Measurements from ENCODE around the gene ANKS1B. TPM values are rescaled to one million over a fixed set of nuclear protein-coding genes. Genes with fewer than 3 reads are reported as not detected.
"Not testable (repeated sequence)": the region's sequence is repeated elsewhere in the genome, so short reads cannot be mapped to it uniquely, and the experiment has no call there.

The ANKS1B gene
- total RNA-seq, 4 donors from 2014 or later, result 0.88 to 10.7 (median 4.4) TPM

- H3K9me3 ChIP-seq, result no peaks in the 10 kb centered on the region
- DNase-seq, result no peak
- H3K27ac ChIP-seq, result no peak overlapping the region
- no peak overlapping the region for H3K4me3 ChIP-seq
- H3K4me1 ChIP-seq, result no peaks in the 10 kb centered on the region
- no peaks in the 10 kb centered on the region for H3K27me3 ChIP-seq
- no peaks in the 10 kb centered on the region for H3K36me3 ChIP-seq
- TF ChIP-seq, protein P1, sequence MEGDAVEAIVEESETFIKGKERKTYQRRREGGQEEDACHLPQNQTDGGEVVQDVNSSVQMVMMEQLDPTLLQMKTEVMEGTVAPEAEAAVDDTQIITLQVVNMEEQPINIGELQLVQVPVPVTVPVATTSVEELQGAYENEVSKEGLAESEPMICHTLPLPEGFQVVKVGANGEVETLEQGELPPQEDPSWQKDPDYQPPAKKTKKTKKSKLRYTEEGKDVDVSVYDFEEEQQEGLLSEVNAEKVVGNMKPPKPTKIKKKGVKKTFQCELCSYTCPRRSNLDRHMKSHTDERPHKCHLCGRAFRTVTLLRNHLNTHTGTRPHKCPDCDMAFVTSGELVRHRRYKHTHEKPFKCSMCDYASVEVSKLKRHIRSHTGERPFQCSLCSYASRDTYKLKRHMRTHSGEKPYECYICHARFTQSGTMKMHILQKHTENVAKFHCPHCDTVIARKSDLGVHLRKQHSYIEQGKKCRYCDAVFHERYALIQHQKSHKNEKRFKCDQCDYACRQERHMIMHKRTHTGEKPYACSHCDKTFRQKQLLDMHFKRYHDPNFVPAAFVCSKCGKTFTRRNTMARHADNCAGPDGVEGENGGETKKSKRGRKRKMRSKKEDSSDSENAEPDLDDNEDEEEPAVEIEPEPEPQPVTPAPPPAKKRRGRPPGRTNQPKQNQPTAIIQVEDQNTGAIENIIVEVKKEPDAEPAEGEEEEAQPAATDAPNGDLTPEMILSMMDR (IDR thresholded peaks at IDR 0.05), result no peak
- TF ChIP-seq POLR2A (IDR thresholded peaks at IDR 0.05), result no peak
These were observed 1009.9 kb downstream of the ANKS1B start for GRCh38 chr12:98974767-98975381.

GRCh38 chr12:98973395-98973794 is 1011.3 kb downstream of the ANKS1B start:
- TF ChIP-seq, protein P1 (IDR thresholded peaks at IDR 0.05), result no peak
- no peak for TF ChIP-seq POLR2A (IDR thresholded peaks at IDR 0.05)
- Histone ChIP-seq H3K27me3 (no peaks in the 10 kb centered on the region), H3K4me3 (no peak overlapping the region), H3K4me1 (no peaks in the 10 kb centered on the region), H3K36me3 (no peaks in the 10 kb centered on the region), H3K27ac (no peak overlapping the region), H3K9me3 (no peaks in the 10 kb centered on the region)
- no peak for DNase-seq

GRCh38 chr12:98970950-98971349 is 1013.8 kb downstream of the ANKS1B start:
- DNase-seq, result no peak
- no peaks in the 10 kb centered on the region for H3K4me1 ChIP-seq
- H3K36me3 ChIP-seq, result no peaks in the 10 kb centered on the region
- TF ChIP-seq, protein P1 (IDR thresholded peaks at IDR 0.05), result no peak
- TF ChIP-seq POLR2A (IDR thresholded peaks at IDR 0.05), result no peak
- no peaks in the 10 kb centered on the region for H3K9me3 ChIP-seq
- H3K27me3 ChIP-seq, result no peaks in the 10 kb centered on the region
- H3K27ac ChIP-seq, result no peak overlapping the region
- H3K4me3 ChIP-seq, result no peak overlapping the region

- H3K4me1 ChIP-seq, result no peaks in the 10 kb centered on the region
- TF ChIP-seq, protein P1 (IDR thresholded peaks at IDR 0.05), result no peak
- TF ChIP-seq POLR2A (IDR thresholded peaks at IDR 0.05), result no peak
- no peak overlapping the region for H3K4me3 ChIP-seq
- H3K27me3 ChIP-seq, result no peaks in the 10 kb centered on the region
- no peak for DNase-seq
- no peak overlapping the region for H3K27ac ChIP-seq
- H3K9me3 ChIP-seq, result no peaks in the 10 kb centered on the region
- no peaks in the 10 kb centered on the region for H3K36me3 ChIP-seq
These were observed 1014.5 kb downstream of the ANKS1B start for GRCh38 chr12:98970210-98970609.

- DNase-seq, result no peak
- H3K4me1 ChIP-seq, result no peaks in the 10 kb centered on the region
- no peaks in the 10 kb centered on the region for H3K9me3 ChIP-seq
- no peak overlapping the region for H3K4me3 ChIP-seq
- no peaks in the 10 kb centered on the region for H3K36me3 ChIP-seq
- H3K27ac ChIP-seq, result no peak overlapping the region
- H3K27me3 ChIP-seq, result no peaks in the 10 kb centered on the region
- TF ChIP-seq POLR2A (IDR thresholded peaks at IDR 0.05), result no peak
- TF ChIP-seq, protein P1 (IDR thresholded peaks at IDR 0.05), result no peak
These were observed 1015.8 kb downstream of the ANKS1B start for GRCh38 chr12:98968896-98969295.

GRCh38 chr12:98957135-98957534 is 1027.6 kb downstream of the ANKS1B start:
- not testable (repeated sequence) for H3K36me3 ChIP-seq

More at GRCh38 chr12:98957135-98957534, 1027.6 kb downstream of the ANKS1B start:
- not testable (repeated sequence) for H3K27me3 ChIP-seq, H3K27ac ChIP-seq, DNase-seq, H3K4me3 ChIP-seq, H3K4me1 ChIP-seq, H3K9me3 ChIP-seq

Measured in Peyer's patch (tissue), 4 donors.